Ovary (tissue), 9 donors: ENCODE results near the gene ERN1. TPM values are rescaled to one million over a fixed set of nuclear protein-coding genes. Genes with fewer than 3 reads are reported as not detected.

Experiments used
- DNase-seq, 5 donors: peaks; one replicate each; pipeline ENCODE4 v3.0.0-alpha.2; 2019 to 2020
- H3K27ac ChIP-seq, 2 donors: fragments of 200-600 bp; one replicate each; pipeline versions ENCODE4 v1.5.1 to v1.8.0; 2019 to 2022
- H3K27me3 ChIP-seq: fragments of 200-600 bp; one replicate; pipeline ENCODE4 v1.8.0; 2022
- H3K36me3 ChIP-seq: fragments of 200-600 bp; sonication (generic); one replicate; pipeline ENCODE4 v1.5.1; 2019
- H3K4me1 ChIP-seq: one replicate; pipeline ENCODE4 v1.8.1; 2013; ENCODE audit warnings: mild to moderate bottlenecking, moderate library complexity; ENCODE audit not compliant: insufficient read depth
- H3K4me3 ChIP-seq: fragments of 200-600 bp; sonication (generic); one replicate; pipeline ENCODE4 v1.5.1; 2017
- H3K9me3 ChIP-seq, 2 donors: fragments of 200-600 bp in 1 of 2; sonication (generic) in 1 of 2; one replicate each; pipeline versions ENCODE4 v1.5.1 to v1.8.1; 2013 to 2019; ENCODE audit warnings: mild to moderate bottlenecking in 1 of 2, moderate library complexity in 1 of 2
- CTCF ChIP-seq, 3 donors: fragments of 450-650 bp in 2 of 3; fragments of 200-600 bp in 1 of 3; IDR thresholded peaks; one replicate each; pipeline versions ENCODE4 v1.5.1 to v1.8.0; 2016 to 2022; ENCODE audit warnings: antibody characterized with exemption in 3 of 3, mild to moderate bottlenecking in 1 of 3
- EP300 ChIP-seq: sonication (generic); formaldehyde crosslinking; IDR thresholded peaks from one replicate; pipeline ENCODE4 v1.6.1; 2017; ENCODE audit warnings: antibody characterized with exemption
- POLR2A ChIP-seq: fragments of 450-650 bp; IDR thresholded peaks from one replicate; pipeline ENCODE4 v1.6.1; 2017; ENCODE audit warnings: antibody characterized with exemption, mild to moderate bottlenecking, moderate library complexity
- WGBS, 3 donors: extraction: QIAGEN DNeasy Blood & Tissue Kit in 1 of 3; methylation state at CpG; one replicate each; pipeline versions ENCODE4 v1.1.5 to v1.1.7; 2013 to 2017; 5-methylcytosine and 5-hydroxymethylcytosine counted together
- intact Hi-C, 4 donors: fragments of 100-400 bp; cut with DNase I; formaldehyde crosslinking; loops; one replicate each; pipeline versions ENCODE4 v1.11.0 to v1.15.1; 2022 to 2023
- polyA plus RNA-seq, 2 donors: library from polyadenylated mRNA; stranded (reverse); fragments of 200-250 nt in 1 of 2; fragments of 350-450 nt in 1 of 2; fragmentation: Illumina TruSeq in 1 of 2; extraction: RNeasy Lipid Tissue Mini Kit (QIAGEN cat#74804) in 1 of 2; gene quantifications; one replicate each; pipeline ENCODE4 v1.2.3, GENCODE V29; 2013 to 2014
- total RNA-seq, 7 donors: library from RNA; depleted of rRNA in 2 of 7; stranded (reverse); fragments of >200 nt in 2 of 7; fragmentation: NEBNext Ultra II Directional in 3 of 7; extraction: Animal tissue kit (Norgen Biotek cat#: 25700) in 3 of 7; gene quantifications; one replicate each; pipeline versions ENCODE4 v1.1.0 to v1.2.4, GENCODE V29; 2016 to 2023
- donor health status: DM: no; HTN: no; CAD: no; lungs with moderate emphysema.
- donor health status: DM: no; HTN: no; CAD: no.
- donor health status: Bipolar disorder and iron deficiency.
- donor health status: DM: yes; HTN: yes; CAD: no.
- donor health status: DM: no; HTN: no; CAD: no.
- donor health status: DM: yes; HTN: yes; CAD: no.

Gene ERN1
- total and polyA plus RNA-seq, 9 donors: 8.1 to 73.4 (median 30.4) TPM

DNA sequence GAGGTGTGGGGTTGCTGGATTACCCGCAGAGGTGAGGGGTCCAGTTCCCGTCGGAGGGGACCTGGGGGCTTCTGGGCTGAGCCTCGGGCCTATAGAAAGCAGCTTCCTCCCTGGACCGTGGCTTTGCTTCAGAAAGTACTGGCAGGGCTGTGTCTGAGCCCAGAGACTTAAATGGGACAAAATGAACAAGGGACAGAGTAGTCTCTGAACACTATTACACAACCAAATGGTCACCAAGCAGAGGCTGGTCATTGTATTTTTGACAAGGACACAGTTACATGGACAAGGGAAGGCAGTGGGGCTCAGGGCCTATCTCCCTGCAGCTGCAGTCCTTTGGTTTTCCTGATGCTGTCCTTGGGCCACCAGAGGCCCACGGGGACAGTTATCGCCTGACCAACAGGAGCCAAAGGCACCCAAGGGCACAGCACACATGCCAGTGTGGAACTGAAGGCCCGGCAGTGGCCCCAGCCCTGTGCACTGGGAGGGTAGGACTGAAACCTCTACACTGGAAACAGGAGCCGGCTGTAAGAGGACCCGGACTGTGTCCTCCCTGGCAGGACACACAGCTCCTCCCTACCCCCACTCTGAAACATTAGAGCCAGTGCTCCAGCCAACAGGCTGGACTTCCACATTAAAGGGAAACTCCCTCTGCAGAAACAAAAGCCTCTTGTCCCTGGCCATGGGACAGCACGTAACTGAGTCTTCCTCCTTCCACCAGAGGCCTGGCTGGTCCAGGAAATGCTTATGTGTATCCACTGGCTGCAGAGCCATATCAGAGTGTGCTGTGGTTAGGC lies 26.0 kb upstream of the ERN1 start:
- no peaks in the 10 kb centered on the region for H3K27me3 ChIP-seq
- no peak overlapping the region for H3K27ac ChIP-seq
- TF ChIP-seq EP300 (no peak), POLR2A (no peak), CTCF (IDR thresholded peaks at IDR 0.05) (no peak)
- H3K36me3 ChIP-seq: no peaks in the 10 kb centered on the region
- DNase-seq: no peak
- H3K4me1 ChIP-seq: peaks cover 6% of the 10 kb centered on the region
- 70 to 75% (median 74%) methylated on average over 11 of the region's 11 CpGs for WGBS, 3 donors
- intact Hi-C loops: no loop called here
- H3K9me3 ChIP-seq: no peaks in the 10 kb centered on the region
- H3K4me3 ChIP-seq: no peak overlapping the region

DNA sequence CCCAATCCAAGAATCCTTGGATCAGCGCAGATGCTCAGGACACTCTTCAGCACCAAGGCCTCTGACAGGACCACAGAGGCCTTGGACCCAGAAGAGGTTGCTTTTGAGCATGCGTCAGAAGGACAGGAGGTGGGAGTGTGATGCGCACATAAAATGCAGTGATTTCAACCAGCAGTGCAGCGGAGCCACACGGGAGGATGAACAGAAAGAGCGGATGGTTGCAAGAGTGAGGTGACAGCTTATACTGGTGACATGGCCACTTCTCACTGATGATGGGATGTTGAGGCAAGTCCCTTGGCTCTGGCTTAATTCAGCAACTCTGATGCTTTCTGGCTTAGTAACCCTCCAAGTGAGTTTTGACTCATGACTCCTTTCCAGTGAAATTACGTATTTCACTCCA lies 25.2 kb upstream of the ERN1 start:
- H3K27me3 ChIP-seq: no peaks in the 10 kb centered on the region
- H3K36me3 ChIP-seq: no peaks in the 10 kb centered on the region
- no peak for DNase-seq
- 94 to 96% (median 95%) methylated on average over 7 of the region's 7 CpGs for WGBS, 3 donors
- peaks cover 6% of the 10 kb centered on the region for H3K4me1 ChIP-seq
- H3K27ac ChIP-seq: no peak overlapping the region
- TF ChIP-seq POLR2A: no peak
- no peak for TF ChIP-seq EP300
- no peak for TF ChIP-seq CTCF (IDR thresholded peaks at IDR 0.05)
- H3K4me3 ChIP-seq: no peak overlapping the region
- H3K9me3 ChIP-seq: no peaks in the 10 kb centered on the region
- intact Hi-C loops: no loop called here

DNA sequence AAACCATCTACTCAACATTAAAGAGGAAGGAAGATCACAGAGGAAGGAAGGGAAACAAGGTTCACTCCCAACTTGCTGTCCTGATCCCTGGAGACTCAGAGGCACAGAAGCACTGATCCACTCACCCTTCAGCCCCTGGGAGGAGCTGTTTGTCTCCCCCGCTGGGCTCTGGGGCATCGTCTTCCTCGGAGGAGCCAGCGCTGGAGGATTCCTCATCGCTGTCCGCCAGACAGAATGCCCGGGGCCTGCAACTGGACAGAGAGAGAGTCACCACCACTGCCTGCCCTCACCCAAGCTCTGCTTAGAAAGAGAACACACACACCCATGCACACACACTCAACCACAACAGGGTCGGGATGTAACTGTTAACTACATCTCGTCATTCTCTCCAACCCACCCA lies 24.8 kb upstream of the ERN1 start:
- peaks cover 6% of the 10 kb centered on the region for H3K4me1 ChIP-seq
- intact Hi-C loops: no loop called here
- H3K4me3 ChIP-seq: no peak overlapping the region
- H3K27me3 ChIP-seq: no peaks in the 10 kb centered on the region
- no peaks in the 10 kb centered on the region for H3K36me3 ChIP-seq
- DNase-seq: no peak
- H3K9me3 ChIP-seq: no peaks in the 10 kb centered on the region
- H3K27ac ChIP-seq: no peak overlapping the region
- TF ChIP-seq POLR2A (no peak), EP300 (no peak), CTCF (IDR thresholded peaks at IDR 0.05) (no peak)
- 50 to 81% (median 54%) methylated on average over 9 of the region's 9 CpGs for WGBS, 3 donors

DNA sequence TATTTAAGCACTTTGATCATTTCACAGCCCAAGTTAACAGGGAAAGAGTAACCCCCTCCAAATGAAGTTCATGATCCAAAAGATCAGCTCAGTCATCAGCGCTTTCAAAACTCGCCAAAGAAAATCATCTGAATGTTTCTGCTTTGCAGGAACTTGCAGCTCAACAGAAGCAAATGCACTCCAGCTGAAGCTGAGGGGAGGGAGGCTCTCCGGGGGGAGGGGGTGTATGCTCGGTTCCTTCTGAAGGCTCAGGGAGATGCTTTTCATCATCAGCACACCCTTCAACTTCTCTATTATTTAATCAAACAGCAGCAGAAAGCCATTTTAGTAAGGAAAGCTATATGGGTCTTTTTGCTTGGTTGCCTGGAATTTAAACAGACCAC lies 24.4 kb upstream of the ERN1 start:
- no peak overlapping the region for H3K4me3 ChIP-seq
- intact Hi-C loops: no loop called here
- H3K27me3 ChIP-seq: no peaks in the 10 kb centered on the region
- no peaks in the 10 kb centered on the region for H3K9me3 ChIP-seq
- TF ChIP-seq EP300 (no peak), CTCF (IDR thresholded peaks at IDR 0.05) (no peak), POLR2A (no peak)
- 9 to 24% (median 20%) methylated on average over 4 of the region's 4 CpGs for WGBS, 3 donors
- peaks cover 6% of the 10 kb centered on the region for H3K4me1 ChIP-seq
- DNase-seq: no peak
- H3K27ac ChIP-seq: no peak overlapping the region
- no peaks in the 10 kb centered on the region for H3K36me3 ChIP-seq
